Muscle layer of colon (tissue), 2 donors: ENCODE measurements around the gene GSTO2.

ENCODE experiments used
- H3K27ac ChIP-seq: one replicate; pipeline ENCODE4 v1.7.0; 2013; ENCODE audit warnings: low read depth, mild to moderate bottlenecking, low read length, moderate library complexity
- H3K27me3 ChIP-seq, 2 donors: one replicate each; pipeline ENCODE4 v1.7.0; 2013; ENCODE audit warnings: low read length in 2 of 2, mild to moderate bottlenecking in 2 of 2; ENCODE audit not compliant: insufficient read depth in 2 of 2, control insufficient read depth in 1 of 2
- H3K36me3 ChIP-seq: one replicate; pipeline ENCODE4 v1.7.0; 2013; ENCODE audit warnings: mild to moderate bottlenecking, low read length; ENCODE audit not compliant: insufficient read depth
- H3K4me1 ChIP-seq: one replicate; pipeline ENCODE4 v1.7.0; 2013; ENCODE audit warnings: mild to moderate bottlenecking, low read length; ENCODE audit not compliant: insufficient read depth
- H3K4me3 ChIP-seq, 2 donors: one replicate each; pipeline ENCODE4 v1.7.0; 2013; ENCODE audit warnings: low read length in 2 of 2, low read depth in 1 of 2, mild to moderate bottlenecking in 1 of 2, moderate library complexity in 1 of 2
- H3K9ac ChIP-seq: one replicate; pipeline ENCODE4 v1.7.0; 2013; ENCODE audit warnings: low read length
- H3K9me3 ChIP-seq: one replicate; pipeline ENCODE4 v1.7.0; 2013; ENCODE audit warnings: mild to moderate bottlenecking, low read length
- donor health status: abdominal sarcoma.
- donor health status: Adenocarcinoma of cecum.

The GSTO2 gene

DNA sequence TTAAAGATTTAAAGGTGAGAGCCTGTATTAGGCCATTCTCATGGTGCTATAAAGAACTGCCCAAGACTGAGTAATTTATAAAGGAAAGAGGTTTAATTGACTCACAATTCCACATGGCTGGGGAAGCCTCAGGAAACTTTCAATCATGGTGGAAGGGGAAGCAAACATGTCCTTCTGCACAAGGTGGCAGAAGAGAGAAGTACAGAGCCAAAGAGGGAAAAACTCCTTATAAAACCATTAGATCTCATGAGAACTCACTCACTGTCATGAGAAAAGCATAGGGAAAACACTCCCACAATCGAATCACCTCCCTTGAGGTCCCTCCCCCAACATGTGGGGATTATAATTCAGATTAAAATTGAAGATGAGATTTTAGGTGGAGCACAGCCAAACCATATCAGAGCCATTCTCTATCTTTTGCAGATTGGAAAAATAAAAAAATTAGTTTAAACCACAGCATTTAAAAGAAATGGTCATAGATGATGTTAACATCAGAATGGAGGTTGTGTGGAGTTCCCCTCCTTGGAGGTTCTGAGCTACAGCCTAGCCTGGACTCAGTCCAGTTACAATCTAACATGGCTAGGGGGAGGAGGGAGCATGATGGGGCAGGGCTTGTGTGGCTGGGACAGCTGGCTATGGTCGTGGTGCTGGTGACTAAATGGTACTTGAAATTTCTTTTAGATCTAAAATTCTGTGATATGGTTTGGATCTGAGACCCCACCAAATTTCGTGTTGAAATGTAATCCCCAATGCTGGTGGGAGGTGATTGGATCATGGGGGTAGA, 33.1 kb downstream of the GSTO2 start:
- Histone ChIP-seq H3K27ac (no peak overlapping the region), H3K36me3 (no peaks in the 10 kb centered on the region), H3K4me3 (no peak overlapping the region), H3K27me3 (no peaks in the 10 kb centered on the region), H3K9ac (no peak overlapping the region), H3K9me3 (no peaks in the 10 kb centered on the region), H3K4me1 (peaks cover 30% of the 10 kb centered on the region)

DNA sequence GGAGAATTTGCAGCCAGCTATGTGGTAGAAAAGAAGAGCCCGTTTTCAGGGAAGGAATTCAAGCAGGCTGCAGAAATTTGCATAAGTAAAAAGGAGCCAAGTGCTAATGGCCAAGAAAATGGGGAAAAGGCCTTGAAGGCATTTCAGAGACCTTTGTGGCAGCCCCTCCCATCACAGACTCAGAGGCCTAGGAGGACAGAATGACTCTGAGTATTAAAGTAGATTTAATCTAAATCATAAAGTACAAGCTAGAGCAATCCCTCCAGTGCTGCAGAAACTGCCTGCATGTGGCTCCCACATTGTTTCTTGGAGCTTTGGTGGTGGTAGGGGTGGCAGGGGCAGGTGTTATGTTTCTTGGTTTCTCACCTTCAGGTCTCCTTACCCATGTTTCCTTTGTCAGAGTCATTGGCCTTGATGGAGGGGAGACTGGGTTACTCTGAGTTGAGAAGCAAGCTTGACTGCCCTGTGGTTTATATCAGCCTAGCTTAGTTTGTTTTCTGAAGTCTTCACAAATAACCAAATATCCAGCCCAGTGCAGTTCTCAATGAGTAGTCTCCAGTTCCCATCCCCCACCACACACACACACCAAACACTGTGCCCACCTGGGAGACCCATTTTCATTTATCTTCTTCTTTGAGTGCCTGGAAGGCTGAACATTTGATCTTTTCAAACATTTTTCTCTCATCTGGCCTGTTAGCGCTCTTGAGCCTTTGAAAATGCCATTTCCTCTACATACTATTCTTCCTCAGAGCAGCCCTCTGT, 34.8 kb downstream of the GSTO2 start:
- Histone ChIP-seq H3K4me3 (no peak overlapping the region), H3K27ac (no peak overlapping the region), H3K9ac (no peak overlapping the region), H3K9me3 (no peaks in the 10 kb centered on the region), H3K4me1 (peaks cover 30% of the 10 kb centered on the region), H3K27me3 (no peaks in the 10 kb centered on the region), H3K36me3 (no peaks in the 10 kb centered on the region)

DNA sequence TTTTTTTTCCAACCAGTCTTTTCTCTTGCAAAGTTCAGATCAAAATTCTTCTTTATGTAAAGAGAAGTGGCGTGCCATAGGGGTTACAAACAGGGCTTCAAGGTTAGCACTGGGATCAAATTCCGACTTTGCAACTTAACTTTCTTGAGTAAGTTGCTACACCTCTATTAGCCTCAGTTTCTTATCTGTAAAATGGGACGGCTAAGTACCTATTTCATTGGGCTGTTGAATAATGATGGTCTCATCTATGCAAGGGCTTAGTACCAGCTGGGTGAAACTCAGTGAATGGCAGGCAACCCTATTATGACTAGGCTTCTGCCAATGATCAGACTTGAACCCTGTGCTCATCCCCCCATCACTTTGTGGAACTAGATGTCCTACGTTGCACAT, 35.4 kb downstream of the GSTO2 start:
- no peaks in the 10 kb centered on the region for H3K36me3 ChIP-seq
- no peak overlapping the region for H3K4me3 ChIP-seq
- H3K9ac ChIP-seq = no peak overlapping the region
- H3K4me1 ChIP-seq = peaks cover 30% of the 10 kb centered on the region
- H3K27me3 ChIP-seq = no peaks in the 10 kb centered on the region
- no peaks in the 10 kb centered on the region for H3K9me3 ChIP-seq
- H3K27ac ChIP-seq = no peak overlapping the region

DNA sequence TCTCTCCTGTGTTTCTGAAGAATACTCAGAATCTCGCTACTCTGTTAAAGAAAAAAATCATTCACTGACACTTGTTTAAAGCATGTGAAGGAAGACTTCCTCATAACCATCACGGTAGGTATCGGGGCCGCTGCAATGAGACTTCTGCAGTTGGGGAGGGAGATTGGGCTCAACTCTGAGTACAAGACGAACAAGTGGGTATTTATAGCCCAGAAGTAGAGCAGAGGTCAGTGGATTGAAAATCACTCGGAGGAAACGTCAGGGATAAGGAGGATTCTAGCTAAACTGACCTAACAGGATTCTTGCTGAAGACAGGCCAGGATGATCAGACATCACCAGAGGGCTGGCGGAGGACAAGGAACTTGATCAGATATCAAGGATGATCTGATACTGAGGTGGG, 35.9 kb downstream of the GSTO2 start:
- no peaks in the 10 kb centered on the region for H3K9me3 ChIP-seq
- H3K27ac ChIP-seq = no peak overlapping the region
- peaks cover under 1% of the 10 kb centered on the region for H3K36me3 ChIP-seq
- H3K9ac ChIP-seq = no peak overlapping the region
- H3K27me3 ChIP-seq = no peaks in the 10 kb centered on the region
- H3K4me3 ChIP-seq = no peak overlapping the region
- peaks cover 25% of the 10 kb centered on the region for H3K4me1 ChIP-seq

DNA sequence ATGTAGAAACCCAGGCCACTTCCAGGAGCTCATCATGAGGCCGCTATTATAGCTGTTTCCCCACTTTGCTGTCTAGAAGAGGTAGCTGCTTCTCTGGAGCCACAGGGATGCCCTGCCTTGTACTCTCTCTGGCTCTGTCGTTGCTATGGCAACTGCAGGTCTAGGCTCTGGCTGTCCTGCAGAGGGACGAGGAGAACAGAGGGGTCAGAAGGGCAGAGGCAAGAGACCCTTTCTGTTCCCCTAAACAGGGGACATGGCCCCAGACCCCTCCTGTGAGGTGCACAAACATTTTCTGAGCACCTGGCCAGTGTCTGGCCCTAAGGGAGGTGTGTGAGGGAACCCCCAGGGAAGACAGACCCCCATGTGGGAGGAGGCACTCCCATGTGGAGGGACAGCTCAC, 37.9 kb downstream of the GSTO2 start:
- H3K4me3 ChIP-seq = no peak overlapping the region
- peaks cover 13% of the 10 kb centered on the region for H3K36me3 ChIP-seq
- peaks cover 11% of the 10 kb centered on the region for H3K4me1 ChIP-seq
- H3K9me3 ChIP-seq = no peaks in the 10 kb centered on the region
- no peaks in the 10 kb centered on the region for H3K27me3 ChIP-seq
- no peak overlapping the region for H3K27ac ChIP-seq
- no peak overlapping the region for H3K9ac ChIP-seq

DNA sequence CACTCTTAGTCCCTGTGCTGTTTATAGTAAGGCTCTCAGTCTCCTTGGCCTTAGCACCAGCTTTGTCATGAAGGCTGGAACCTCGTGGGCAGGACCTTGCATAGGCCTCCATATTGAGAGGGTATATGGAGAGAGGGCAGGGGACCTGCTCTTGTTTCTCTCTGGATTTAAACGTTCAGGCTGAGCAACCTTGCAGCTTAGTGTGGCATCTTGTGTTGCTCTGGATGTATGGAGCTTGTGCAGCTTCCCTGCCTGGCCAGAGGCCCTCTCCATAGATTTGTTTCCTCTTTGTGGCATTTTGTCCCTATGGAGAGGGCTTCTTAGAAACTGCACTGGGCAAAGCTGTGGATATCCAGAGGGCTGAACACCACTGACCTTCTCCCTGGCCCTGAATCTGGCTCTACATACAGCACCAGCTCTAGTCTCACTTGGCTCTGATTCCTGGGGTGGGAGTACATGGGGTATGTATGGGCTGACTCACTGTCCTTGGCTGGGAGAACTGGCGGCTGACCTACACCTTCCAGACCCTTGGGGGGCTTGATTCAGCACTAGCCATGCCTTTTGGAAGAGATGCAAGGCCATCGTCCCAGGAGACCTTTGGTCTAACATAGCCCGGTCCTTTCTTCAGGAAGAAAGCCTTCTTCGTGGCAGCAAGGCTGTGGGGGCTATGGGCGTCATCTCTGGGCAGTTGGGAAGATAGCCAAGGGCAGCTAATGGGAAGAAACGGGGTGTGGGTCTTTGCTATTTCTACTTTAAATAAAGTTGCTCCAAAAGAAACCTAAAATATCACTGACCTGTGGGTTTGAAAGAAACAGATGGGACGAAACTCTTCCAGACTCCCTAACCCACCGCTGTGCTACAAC, 38.8 kb downstream of the GSTO2 start:
- no peaks in the 10 kb centered on the region for H3K27me3 ChIP-seq
- H3K4me3 ChIP-seq = no peak overlapping the region
- H3K4me1 ChIP-seq = peaks cover 11% of the 10 kb centered on the region
- no peaks in the 10 kb centered on the region for H3K9me3 ChIP-seq
- peaks cover 22% of the 10 kb centered on the region for H3K36me3 ChIP-seq
- no peak overlapping the region for H3K27ac ChIP-seq
- no peak overlapping the region for H3K9ac ChIP-seq

DNA sequence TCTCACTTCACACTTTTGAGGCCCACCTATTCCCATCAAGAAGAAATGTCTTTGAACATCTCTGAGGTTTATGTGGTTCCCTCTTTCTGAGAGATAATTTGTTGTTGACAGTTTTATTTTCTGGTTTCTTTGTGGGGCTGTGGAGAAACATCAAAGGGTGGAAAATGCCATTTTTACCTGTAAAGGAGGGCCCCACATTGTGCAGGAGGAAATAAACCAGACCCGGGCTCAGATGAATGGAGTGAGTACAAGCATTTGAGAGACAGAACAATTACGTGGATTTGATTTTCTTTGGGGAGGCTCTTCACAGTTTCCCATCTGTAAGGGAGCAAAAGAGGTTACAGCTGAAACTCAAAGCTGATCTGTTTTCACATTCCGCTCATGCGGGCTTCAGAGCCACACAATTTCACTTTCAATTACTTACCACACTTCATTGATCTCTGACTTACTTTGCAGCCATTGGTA, 39.5 kb downstream of the GSTO2 start:
- Histone ChIP-seq H3K36me3 (peaks cover 28% of the 10 kb centered on the region), H3K4me1 (peaks cover 11% of the 10 kb centered on the region), H3K9ac (no peak overlapping the region), H3K9me3 (no peaks in the 10 kb centered on the region), H3K27me3 (no peaks in the 10 kb centered on the region), H3K27ac (no peak overlapping the region), H3K4me3 (no peak overlapping the region)

DNA sequence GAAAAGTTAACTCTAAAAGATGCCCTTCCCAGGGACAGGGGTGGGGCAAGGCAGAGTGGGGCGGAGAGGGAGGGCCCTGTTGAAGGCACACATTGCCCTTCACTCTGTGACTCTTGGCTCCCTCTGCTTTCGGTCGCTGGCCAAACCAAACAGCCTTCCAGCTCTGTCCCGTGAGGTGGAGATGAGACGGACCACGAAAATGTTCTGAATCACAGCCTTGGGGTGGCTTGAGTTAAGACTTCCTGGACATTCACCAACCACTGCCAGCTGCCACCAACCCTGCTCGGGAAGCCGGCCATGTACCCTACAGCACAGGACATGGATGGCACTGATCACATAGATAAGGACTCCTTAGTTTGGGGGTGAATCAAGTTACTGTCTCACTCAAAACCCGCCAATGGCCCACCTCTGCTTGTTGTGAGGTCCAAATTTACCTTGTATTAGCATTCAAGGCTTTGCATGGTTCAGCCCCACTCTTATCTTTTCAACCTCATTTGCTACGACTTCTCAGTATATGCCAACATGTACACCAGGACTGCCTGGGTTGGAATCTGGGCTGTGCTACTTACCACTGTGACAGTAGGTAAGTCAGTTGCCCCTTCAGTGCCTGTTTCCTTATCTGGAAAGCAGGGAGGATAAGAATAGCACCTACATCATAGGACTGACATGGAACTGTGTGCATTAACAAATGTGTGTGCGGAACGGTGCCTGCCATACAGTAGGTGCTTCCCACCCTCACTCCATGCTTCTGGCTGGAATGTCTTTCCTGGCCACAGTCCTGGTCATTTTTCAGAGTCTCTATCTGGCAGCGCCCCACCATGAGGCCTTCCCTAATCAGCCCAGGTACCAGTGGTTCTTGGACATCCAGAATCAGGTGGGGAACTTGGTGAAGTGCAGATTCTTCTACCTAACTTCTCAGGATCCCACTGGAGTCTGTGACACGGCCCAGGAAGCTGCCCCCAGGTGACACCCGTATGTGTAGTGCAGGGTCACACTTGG, 41.3 kb downstream of the GSTO2 start:
- H3K36me3 ChIP-seq = peaks cover 47% of the 10 kb centered on the region
- H3K27me3 ChIP-seq = no peaks in the 10 kb centered on the region
- H3K4me1 ChIP-seq = peaks cover 9% of the 10 kb centered on the region
- no peak overlapping the region for H3K27ac ChIP-seq
- H3K9me3 ChIP-seq = no peaks in the 10 kb centered on the region
- no peak overlapping the region for H3K4me3 ChIP-seq
- H3K9ac ChIP-seq = no peak overlapping the region

DNA sequence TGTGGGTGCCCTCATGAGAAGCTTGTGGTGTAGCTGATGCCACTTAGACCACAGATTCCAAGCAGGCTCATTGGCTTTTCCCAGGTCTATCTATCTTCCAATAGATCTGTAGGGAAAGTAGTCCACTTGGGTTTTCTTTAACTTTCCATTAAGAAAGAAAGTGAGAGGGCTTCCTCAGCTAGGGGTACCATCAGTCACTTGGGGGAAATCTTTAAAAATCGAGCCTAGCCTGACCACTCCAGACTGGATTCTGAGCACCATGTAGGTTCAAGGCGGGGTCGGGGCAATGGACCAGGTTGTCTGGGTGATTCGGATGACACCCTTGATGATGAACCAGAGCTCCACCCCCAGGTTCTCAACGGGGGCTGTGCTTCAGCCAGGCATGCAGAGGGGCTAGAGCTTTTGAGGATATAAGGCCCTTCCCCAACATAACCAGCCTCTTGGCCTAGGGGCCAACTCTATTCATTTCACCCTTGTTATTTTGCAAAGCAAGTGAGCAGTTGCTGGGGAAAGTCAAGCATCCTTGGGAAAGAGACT, 42.3 kb downstream of the GSTO2 start:
- Histone ChIP-seq H3K4me3 (no peak overlapping the region), H3K4me1 (no peaks in the 10 kb centered on the region), H3K27ac (no peak overlapping the region), H3K36me3 (peaks cover 52% of the 10 kb centered on the region), H3K9ac (no peak overlapping the region), H3K27me3 (no peaks in the 10 kb centered on the region), H3K9me3 (no peaks in the 10 kb centered on the region)
